GM23338 (cell line): ENCODE results near the gene LGALS8. TPM values are rescaled to one million over a fixed set of nuclear protein-coding genes. Genes with fewer than 3 reads are reported as not detected.

Source experiments
- ATAC-seq: fragments of 200-7000 bp; cut with Tn5 transposase; 3 replicates; pipeline ENCODE4 v1.9.1; 2020
- DNase-seq: peaks from one replicate; pipeline ENCODE4 v3.0.0-alpha.2; 2015; ENCODE audit warnings: low spot score
- H2AFZ ChIP-seq: fragments of 200-600 bp; sonication (generic); 2 replicates; pipeline ENCODE4 v1.8.0; 2016; ENCODE audit warnings: antibody characterized with exemption, mild to moderate bottlenecking, moderate library complexity
- H3F3A ChIP-seq: fragments of 200-600 bp; sonication (generic); replicated peaks from 2 replicates; pipeline ENCODE4 v1.8.0; 2017; ENCODE audit warnings: antibody characterized with exemption, mixed run types, low read depth
- H3K27ac ChIP-seq: fragments of 200-600 bp; sonication (generic); 2 replicates; pipeline ENCODE4 v1.6.1; 2016; ENCODE audit warnings: low read depth
- H3K27me3 ChIP-seq: fragments of 200-600 bp; sonication (generic); 2 replicates; pipeline ENCODE4 v1.8.0; 2016; ENCODE audit warnings: mild to moderate bottlenecking, mixed run types, moderate library complexity; ENCODE audit not compliant: insufficient read depth
- H3K36me3 ChIP-seq: fragments of 200-600 bp; sonication (generic); 2 replicates; pipeline ENCODE4 v1.8.0; 2016; ENCODE audit warnings: mild to moderate bottlenecking; ENCODE audit not compliant: insufficient read depth
- H3K4me1 ChIP-seq: fragments of 200-600 bp; sonication (generic); 2 replicates; pipeline ENCODE4 v1.8.0; 2016; ENCODE audit warnings: mild to moderate bottlenecking, moderate library complexity; ENCODE audit not compliant: insufficient read depth
- H3K4me2 ChIP-seq: fragments of 200-600 bp; sonication (generic); 2 replicates; pipeline ENCODE4 v1.7.1; 2017; ENCODE audit warnings: mixed run types
- H3K4me3 ChIP-seq: fragments of 200-600 bp; sonication (generic); 2 replicates; pipeline ENCODE4 v1.6.1; 2016; ENCODE audit warnings: mixed run types
- H3K79me2 ChIP-seq: fragments of 200-600 bp; sonication (generic); replicated peaks from 2 replicates; pipeline ENCODE4 v1.8.0; 2017; ENCODE audit warnings: mild to moderate bottlenecking; ENCODE audit not compliant: insufficient read depth
- H3K9me2 ChIP-seq: fragments of 200-600 bp; sonication (generic); 2 replicates; pipeline ENCODE4 v1.8.0; 2017; ENCODE audit not compliant: insufficient read depth
- H4K20me1 ChIP-seq: fragments of 200-600 bp; sonication (generic); replicated peaks from 2 replicates; pipeline ENCODE4 v1.8.0; 2017; ENCODE audit warnings: mild to moderate bottlenecking; ENCODE audit not compliant: insufficient read depth
- H3K27ac Mint-ChIP-seq: 2 replicates; pipeline ENCODE4 v1.8.0; 2020; ENCODE audit warnings: inconsistent platforms, mild to moderate bottlenecking, moderate library complexity, mixed read lengths
- H3K27me3 Mint-ChIP-seq: 3 replicates; pipeline ENCODE4 v1.8.0; 2022; ENCODE audit warnings: low read depth, mild to moderate bottlenecking, moderate library complexity, mixed read lengths, inconsistent platforms; ENCODE audit not compliant: insufficient read depth, poor library complexity
- H3K36me3 Mint-ChIP-seq: 3 replicates; pipeline ENCODE4 v1.8.0; 2021; ENCODE audit warnings: low read depth, mild to moderate bottlenecking, inconsistent platforms, moderate library complexity, mixed read lengths
- H3K4me1 Mint-ChIP-seq: 3 replicates; pipeline ENCODE4 v1.8.0; 2020; ENCODE audit warnings: mild to moderate bottlenecking, inconsistent platforms, mixed read lengths
- H3K4me3 Mint-ChIP-seq: 3 replicates; pipeline ENCODE4 v1.8.0; 2021; ENCODE audit warnings: moderate library complexity, mild to moderate bottlenecking, inconsistent platforms, mixed read lengths
- H3K9me3 Mint-ChIP-seq: 3 replicates; pipeline ENCODE4 v1.8.0; 2020; ENCODE audit warnings: moderate library complexity, mild to moderate bottlenecking, inconsistent platforms, mixed read lengths
- CREB1 ChIP-seq: fragments of 250-450 bp; sonication (Bioruptor Pico); IDR thresholded peaks from 2 replicates; pipeline ENCODE4 v1.5.0; 2020; ENCODE audit warnings: low read depth, mild to moderate bottlenecking, moderate library complexity
- EZH2 ChIP-seq: fragments of 200-600 bp; sonication (generic); IDR thresholded peaks from one replicate; pipeline ENCODE4 v1.8.0; 2017; ENCODE audit warnings: antibody characterized with exemption, mild to moderate bottlenecking, low read depth; ENCODE audit not compliant: unreplicated experiment
- EZH2phosphoT487 ChIP-seq: fragments of 200-600 bp; sonication (generic); IDR thresholded peaks from one replicate; pipeline ENCODE4 v1.8.1; 2018; ENCODE audit warnings: antibody characterized with exemption; ENCODE audit not compliant: unreplicated experiment
- JUNB ChIP-seq: IDR thresholded peaks from one replicate; pipeline ENCODE4 v1.6.1; 2016; ENCODE audit warnings: antibody characterized with exemption; ENCODE audit not compliant: unreplicated experiment
- NANOG ChIP-seq: IDR thresholded peaks from 2 replicates; pipeline ENCODE4 v1.6.1; 2016; ENCODE audit warnings: antibody characterized with exemption, borderline replicate concordance
- POLR2AphosphoS5 ChIP-seq: IDR thresholded peaks from 2 replicates; pipeline ENCODE4 v1.6.1; 2016; ENCODE audit warnings: antibody characterized with exemption, low read depth
- STAT1 ChIP-seq: IDR thresholded peaks from one replicate; pipeline ENCODE4 v1.6.1; 2016; ENCODE audit warnings: antibody characterized with exemption; ENCODE audit not compliant: unreplicated experiment
- ZNF331 ChIP-seq: fragments of 250-450 bp; sonication (Bioruptor Pico); IDR thresholded peaks from 2 replicates; pipeline ENCODE4 v1.5.0; 2020; ENCODE audit warnings: low read depth, mild to moderate bottlenecking, moderate library complexity
- polyA plus RNA-seq: library from polyadenylated mRNA; unstranded; fragments of >200 nt; fragmentation: Nextera tagmentation; extraction: Ambion mirVana; gene quantifications from 2 replicates; pipeline ENCODE4 v1.2.1, GENCODE V29; 2016
- total RNA-seq: library from RNA; depleted of rRNA; stranded (reverse); fragments of >200 nt; shearing (Covaris generic); gene quantifications from 2 replicates; pipeline ENCODE4 v1.2.3, GENCODE V29; 2014
- TF ChIP-seq, protein P1 (sequence below): fragments of 250-450 bp; sonication (Bioruptor Pico); IDR thresholded peaks from 2 replicates; pipeline ENCODE4 v1.5.0; 2020; ENCODE audit warnings: mild to moderate bottlenecking, moderate library complexity
- TF ChIP-seq, protein P2 (sequence below), 2 experiments: fragments of 200-600 bp in 1 of 2; sonication (generic) in 1 of 2; conservative IDR thresholded peaks; 2 replicates each; pipeline versions ENCODE4 v1.5.1 to v1.6.1; 2016 to 2017; ENCODE audit warnings: antibody characterized with exemption in 2 of 2, low read depth in 2 of 2, mild to moderate bottlenecking in 2 of 2, moderate library complexity in 1 of 2
- TF ChIP-seq, protein P3 (sequence below): IDR thresholded peaks from one replicate; pipeline ENCODE4 v1.6.1; 2018; ENCODE audit warnings: antibody characterized with exemption; ENCODE audit not compliant: unreplicated experiment
- TF ChIP-seq, protein P4 (sequence below): IDR thresholded peaks from 2 replicates; pipeline ENCODE4 v1.6.1; 2016; ENCODE audit warnings: antibody characterized with exemption

LGALS8 gene
- total and polyA plus RNA-seq, 2 experiments from 2014 or later: 10.1 to 11.5 TPM

GRCh38 chr1:236548452-236548851 is 24.7 kb downstream of the LGALS8 start:
- Histone ChIP-seq H2AFZ (no peak overlapping the region), H3K27ac (no peak overlapping the region), H3K4me3 (no peak overlapping the region), H4K20me1 (peaks cover 8% of the 10 kb centered on the region; the same call in 1 of the 2 replicates), H3K4me2 (no peak overlapping the region), H3K9me2 (no peaks in the 10 kb centered on the region), H3K36me3 (peaks cover 72% of the 10 kb centered on the region), H3K79me2 (no peaks in the 10 kb centered on the region), H3F3A (no peaks in the 10 kb centered on the region), H3K4me1 (no peaks in the 10 kb centered on the region), H3K27me3 (no peaks in the 10 kb centered on the region)
- no peak for ATAC-seq
- Mint-ChIP-seq H3K9me3 (no peaks in the 10 kb centered on the region), H3K36me3 (peaks cover 89% of the 10 kb centered on the region), H3K27me3 (no peaks in the 10 kb centered on the region), H3K4me1 (no peaks in the 10 kb centered on the region), H3K27ac (no peak overlapping the region; the same call in 1 of the 2 replicates), H3K4me3 (no peak overlapping the region)
- no peak for DNase-seq
- TF ChIP-seq EZH2: no peak
- TF ChIP-seq, protein P1, sequence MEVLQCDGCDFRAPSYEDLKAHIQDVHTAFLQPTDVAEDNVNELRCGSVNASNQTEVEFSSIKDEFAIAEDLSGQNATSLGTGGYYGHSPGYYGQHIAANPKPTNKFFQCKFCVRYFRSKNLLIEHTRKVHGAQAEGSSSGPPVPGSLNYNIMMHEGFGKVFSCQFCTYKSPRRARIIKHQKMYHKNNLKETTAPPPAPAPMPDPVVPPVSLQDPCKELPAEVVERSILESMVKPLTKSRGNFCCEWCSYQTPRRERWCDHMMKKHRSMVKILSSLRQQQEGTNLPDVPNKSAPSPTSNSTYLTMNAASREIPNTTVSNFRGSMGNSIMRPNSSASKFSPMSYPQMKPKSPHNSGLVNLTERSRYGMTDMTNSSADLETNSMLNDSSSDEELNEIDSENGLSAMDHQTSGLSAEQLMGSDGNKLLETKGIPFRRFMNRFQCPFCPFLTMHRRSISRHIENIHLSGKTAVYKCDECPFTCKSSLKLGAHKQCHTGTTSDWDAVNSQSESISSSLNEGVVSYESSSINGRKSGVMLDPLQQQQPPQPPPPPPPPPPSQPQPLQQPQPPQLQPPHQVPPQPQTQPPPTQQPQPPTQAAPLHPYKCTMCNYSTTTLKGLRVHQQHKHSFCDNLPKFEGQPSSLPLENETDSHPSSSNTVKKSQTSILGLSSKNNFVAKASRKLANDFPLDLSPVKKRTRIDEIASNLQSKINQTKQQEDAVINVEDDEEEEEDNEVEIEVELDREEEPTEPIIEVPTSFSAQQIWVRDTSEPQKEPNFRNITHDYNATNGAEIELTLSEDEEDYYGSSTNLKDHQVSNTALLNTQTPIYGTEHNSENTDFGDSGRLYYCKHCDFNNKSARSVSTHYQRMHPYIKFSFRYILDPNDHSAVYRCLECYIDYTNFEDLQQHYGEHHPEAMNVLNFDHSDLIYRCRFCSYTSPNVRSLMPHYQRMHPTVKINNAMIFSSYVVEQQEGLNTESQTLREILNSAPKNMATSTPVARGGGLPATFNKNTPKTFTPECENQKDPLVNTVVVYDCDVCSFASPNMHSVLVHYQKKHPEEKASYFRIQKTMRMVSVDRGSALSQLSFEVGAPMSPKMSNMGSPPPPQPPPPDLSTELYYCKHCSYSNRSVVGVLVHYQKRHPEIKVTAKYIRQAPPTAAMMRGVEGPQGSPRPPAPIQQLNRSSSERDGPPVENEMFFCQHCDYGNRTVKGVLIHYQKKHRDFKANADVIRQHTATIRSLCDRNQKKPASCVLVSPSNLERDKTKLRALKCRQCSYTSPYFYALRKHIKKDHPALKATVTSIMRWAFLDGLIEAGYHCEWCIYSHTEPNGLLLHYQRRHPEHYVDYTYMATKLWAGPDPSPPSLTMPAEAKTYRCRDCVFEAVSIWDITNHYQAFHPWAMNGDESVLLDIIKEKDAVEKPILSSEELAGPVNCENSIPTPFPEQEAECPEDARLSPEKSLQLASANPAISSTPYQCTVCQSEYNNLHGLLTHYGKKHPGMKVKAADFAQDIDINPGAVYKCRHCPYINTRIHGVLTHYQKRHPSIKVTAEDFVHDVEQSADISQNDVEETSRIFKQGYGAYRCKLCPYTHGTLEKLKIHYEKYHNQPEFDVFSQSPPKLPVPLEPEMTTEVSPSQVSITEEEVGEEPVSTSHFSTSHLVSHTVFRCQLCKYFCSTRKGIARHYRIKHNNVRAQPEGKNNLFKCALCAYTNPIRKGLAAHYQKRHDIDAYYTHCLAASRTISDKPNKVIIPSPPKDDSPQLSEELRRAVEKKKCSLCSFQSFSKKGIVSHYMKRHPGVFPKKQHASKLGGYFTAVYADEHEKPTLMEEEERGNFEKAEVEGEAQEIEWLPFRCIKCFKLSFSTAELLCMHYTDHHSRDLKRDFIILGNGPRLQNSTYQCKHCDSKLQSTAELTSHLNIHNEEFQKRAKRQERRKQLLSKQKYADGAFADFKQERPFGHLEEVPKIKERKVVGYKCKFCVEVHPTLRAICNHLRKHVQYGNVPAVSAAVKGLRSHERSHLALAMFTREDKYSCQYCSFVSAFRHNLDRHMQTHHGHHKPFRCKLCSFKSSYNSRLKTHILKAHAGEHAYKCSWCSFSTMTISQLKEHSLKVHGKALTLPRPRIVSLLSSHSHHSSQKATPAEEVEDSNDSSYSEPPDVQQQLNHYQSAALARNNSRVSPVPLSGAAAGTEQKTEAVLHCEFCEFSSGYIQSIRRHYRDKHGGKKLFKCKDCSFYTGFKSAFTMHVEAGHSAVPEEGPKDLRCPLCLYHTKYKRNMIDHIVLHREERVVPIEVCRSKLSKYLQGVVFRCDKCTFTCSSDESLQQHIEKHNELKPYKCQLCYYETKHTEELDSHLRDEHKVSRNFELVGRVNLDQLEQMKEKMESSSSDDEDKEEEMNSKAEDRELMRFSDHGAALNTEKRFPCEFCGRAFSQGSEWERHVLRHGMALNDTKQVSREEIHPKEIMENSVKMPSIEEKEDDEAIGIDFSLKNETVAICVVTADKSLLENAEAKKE (CRISPR knock-in tag): no peak
- no peak for TF ChIP-seq CREB1
- TF ChIP-seq, protein P2, sequence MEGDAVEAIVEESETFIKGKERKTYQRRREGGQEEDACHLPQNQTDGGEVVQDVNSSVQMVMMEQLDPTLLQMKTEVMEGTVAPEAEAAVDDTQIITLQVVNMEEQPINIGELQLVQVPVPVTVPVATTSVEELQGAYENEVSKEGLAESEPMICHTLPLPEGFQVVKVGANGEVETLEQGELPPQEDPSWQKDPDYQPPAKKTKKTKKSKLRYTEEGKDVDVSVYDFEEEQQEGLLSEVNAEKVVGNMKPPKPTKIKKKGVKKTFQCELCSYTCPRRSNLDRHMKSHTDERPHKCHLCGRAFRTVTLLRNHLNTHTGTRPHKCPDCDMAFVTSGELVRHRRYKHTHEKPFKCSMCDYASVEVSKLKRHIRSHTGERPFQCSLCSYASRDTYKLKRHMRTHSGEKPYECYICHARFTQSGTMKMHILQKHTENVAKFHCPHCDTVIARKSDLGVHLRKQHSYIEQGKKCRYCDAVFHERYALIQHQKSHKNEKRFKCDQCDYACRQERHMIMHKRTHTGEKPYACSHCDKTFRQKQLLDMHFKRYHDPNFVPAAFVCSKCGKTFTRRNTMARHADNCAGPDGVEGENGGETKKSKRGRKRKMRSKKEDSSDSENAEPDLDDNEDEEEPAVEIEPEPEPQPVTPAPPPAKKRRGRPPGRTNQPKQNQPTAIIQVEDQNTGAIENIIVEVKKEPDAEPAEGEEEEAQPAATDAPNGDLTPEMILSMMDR (conservative IDR thresholded peaks at IDR 0.05; ENCODE audit: low read depth in 2 of 2): no peak
- TF ChIP-seq, protein P3, sequence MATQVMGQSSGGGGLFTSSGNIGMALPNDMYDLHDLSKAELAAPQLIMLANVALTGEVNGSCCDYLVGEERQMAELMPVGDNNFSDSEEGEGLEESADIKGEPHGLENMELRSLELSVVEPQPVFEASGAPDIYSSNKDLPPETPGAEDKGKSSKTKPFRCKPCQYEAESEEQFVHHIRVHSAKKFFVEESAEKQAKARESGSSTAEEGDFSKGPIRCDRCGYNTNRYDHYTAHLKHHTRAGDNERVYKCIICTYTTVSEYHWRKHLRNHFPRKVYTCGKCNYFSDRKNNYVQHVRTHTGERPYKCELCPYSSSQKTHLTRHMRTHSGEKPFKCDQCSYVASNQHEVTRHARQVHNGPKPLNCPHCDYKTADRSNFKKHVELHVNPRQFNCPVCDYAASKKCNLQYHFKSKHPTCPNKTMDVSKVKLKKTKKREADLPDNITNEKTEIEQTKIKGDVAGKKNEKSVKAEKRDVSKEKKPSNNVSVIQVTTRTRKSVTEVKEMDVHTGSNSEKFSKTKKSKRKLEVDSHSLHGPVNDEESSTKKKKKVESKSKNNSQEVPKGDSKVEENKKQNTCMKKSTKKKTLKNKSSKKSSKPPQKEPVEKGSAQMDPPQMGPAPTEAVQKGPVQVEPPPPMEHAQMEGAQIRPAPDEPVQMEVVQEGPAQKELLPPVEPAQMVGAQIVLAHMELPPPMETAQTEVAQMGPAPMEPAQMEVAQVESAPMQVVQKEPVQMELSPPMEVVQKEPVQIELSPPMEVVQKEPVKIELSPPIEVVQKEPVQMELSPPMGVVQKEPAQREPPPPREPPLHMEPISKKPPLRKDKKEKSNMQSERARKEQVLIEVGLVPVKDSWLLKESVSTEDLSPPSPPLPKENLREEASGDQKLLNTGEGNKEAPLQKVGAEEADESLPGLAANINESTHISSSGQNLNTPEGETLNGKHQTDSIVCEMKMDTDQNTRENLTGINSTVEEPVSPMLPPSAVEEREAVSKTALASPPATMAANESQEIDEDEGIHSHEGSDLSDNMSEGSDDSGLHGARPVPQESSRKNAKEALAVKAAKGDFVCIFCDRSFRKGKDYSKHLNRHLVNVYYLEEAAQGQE: no peak
- TF ChIP-seq POLR2AphosphoS5: no peak
- TF ChIP-seq EZH2phosphoT487: no peak
- no peak for TF ChIP-seq JUNB
- TF ChIP-seq NANOG: no peak
- TF ChIP-seq, protein P4, sequence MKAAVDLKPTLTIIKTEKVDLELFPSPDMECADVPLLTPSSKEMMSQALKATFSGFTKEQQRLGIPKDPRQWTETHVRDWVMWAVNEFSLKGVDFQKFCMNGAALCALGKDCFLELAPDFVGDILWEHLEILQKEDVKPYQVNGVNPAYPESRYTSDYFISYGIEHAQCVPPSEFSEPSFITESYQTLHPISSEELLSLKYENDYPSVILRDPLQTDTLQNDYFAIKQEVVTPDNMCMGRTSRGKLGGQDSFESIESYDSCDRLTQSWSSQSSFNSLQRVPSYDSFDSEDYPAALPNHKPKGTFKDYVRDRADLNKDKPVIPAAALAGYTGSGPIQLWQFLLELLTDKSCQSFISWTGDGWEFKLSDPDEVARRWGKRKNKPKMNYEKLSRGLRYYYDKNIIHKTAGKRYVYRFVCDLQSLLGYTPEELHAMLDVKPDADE: no peak
- no peak for TF ChIP-seq ZNF331
- no peak for TF ChIP-seq STAT1
